Thoracic aorta (tissue), 2 donors: ENCODE measurements around the gene SPATA32. TPM values are rescaled to one million over a fixed set of nuclear protein-coding genes. Genes with fewer than 3 reads are reported as not detected.

Source experiments
- ATAC-seq: fragments of 150-250 bp; one replicate; pipeline ENCODE4 v1.8.0; 2017; ENCODE audit warnings: low read depth; ENCODE audit not compliant: insufficient number of reproducible peaks, low FRiP score
- DNase-seq: peaks from one replicate; pipeline ENCODE4 v3.0.0-alpha.2; 2020; ENCODE audit warnings: low spot score
- H3K27ac ChIP-seq, 2 donors: fragments of 200-600 bp; sonication (generic); 1 replicate in 1 of 2; 2 replicates in 1 of 2; pipeline ENCODE4 v1.5.1; 2016; ENCODE audit warnings: mild to moderate bottlenecking in 2 of 2, moderate library complexity in 2 of 2
- H3K27me3 ChIP-seq: fragments of 200-600 bp; sonication (generic); replicated peaks from 2 replicates; pipeline ENCODE4 v1.6.0; 2016; ENCODE audit warnings: mild to moderate bottlenecking; ENCODE audit not compliant: insufficient read depth
- H3K36me3 ChIP-seq: fragments of 200-600 bp; sonication (generic); one replicate; pipeline ENCODE4 v1.5.1; 2016
- H3K4me1 ChIP-seq, 2 donors: fragments of 200-600 bp; sonication (generic); 1 replicate in 1 of 2; 2 replicates in 1 of 2; pipeline versions ENCODE4 v1.5.1 to v1.6.0; 2016; ENCODE audit warnings: low read depth in 2 of 2, mild to moderate bottlenecking in 1 of 2; ENCODE audit not compliant: control insufficient read depth in 1 of 2
- H3K4me3 ChIP-seq: fragments of 200-600 bp; sonication (generic); 2 replicates; pipeline ENCODE4 v1.5.1; 2016; ENCODE audit warnings: mild to moderate bottlenecking
- H3K9me3 ChIP-seq: fragments of 200-600 bp; sonication (generic); 2 replicates; pipeline ENCODE4 v1.5.1; 2016
- total RNA-seq, 2 donors: library from RNA; depleted of rRNA; stranded (reverse); fragments of >200 nt; gene quantifications; one replicate each; pipeline versions ENCODE4 v1.1.0 to v1.2.3, GENCODE V29; 2016
- TF ChIP-seq, protein P1 (sequence below): fragments of 200-600 bp; sonication (generic); IDR thresholded peaks from one replicate; pipeline ENCODE4 v1.5.1; 2019; ENCODE audit warnings: antibody characterized with exemption

The SPATA32 gene
- total RNA-seq, 2 donors from 2014 or later = not detected

GRCh38 chr17:45274033-45274432 lies 12.1 kb upstream of the SPATA32 start:
- Histone ChIP-seq H3K4me3 (no peak overlapping the region), H3K27me3 (no peaks in the 10 kb centered on the region), H3K4me1 (peaks cover 12 to 18% of the 10 kb centered on the region in 2 donors), H3K36me3 (peaks cover 36% of the 10 kb centered on the region), H3K9me3 (no peaks in the 10 kb centered on the region), H3K27ac (no peak overlapping the region)
- TF ChIP-seq, protein P1, sequence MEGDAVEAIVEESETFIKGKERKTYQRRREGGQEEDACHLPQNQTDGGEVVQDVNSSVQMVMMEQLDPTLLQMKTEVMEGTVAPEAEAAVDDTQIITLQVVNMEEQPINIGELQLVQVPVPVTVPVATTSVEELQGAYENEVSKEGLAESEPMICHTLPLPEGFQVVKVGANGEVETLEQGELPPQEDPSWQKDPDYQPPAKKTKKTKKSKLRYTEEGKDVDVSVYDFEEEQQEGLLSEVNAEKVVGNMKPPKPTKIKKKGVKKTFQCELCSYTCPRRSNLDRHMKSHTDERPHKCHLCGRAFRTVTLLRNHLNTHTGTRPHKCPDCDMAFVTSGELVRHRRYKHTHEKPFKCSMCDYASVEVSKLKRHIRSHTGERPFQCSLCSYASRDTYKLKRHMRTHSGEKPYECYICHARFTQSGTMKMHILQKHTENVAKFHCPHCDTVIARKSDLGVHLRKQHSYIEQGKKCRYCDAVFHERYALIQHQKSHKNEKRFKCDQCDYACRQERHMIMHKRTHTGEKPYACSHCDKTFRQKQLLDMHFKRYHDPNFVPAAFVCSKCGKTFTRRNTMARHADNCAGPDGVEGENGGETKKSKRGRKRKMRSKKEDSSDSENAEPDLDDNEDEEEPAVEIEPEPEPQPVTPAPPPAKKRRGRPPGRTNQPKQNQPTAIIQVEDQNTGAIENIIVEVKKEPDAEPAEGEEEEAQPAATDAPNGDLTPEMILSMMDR = no peak
- no peak for DNase-seq
- ATAC-seq = no peak

DNA sequence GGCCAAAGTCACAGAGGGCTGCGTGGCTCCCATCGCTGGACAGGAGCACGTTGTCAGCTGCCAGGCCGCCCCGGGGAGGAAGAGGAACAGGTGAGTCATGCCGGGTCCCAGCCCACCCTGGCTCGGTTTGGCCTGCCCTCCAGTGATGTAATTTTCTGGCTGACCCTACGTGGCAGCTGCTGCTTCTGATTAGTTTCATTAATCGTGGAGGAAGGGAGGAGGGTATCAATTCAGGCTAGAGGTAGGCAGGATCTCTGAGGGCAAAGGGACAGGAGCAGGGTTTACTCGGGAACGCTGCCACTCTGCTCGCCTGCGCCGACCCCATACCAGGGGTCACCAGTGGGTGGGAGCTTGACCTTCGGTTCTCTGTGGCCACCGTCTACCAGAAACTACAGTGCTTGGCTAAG lies 11.7 kb upstream of the SPATA32 start:
- no peaks in the 10 kb centered on the region for H3K9me3 ChIP-seq
- ATAC-seq (no peak), DNase-seq (no peak)
- H3K4me3 ChIP-seq = no peak overlapping the region
- H3K4me1 ChIP-seq = peaks cover 12 to 14% of the 10 kb centered on the region in 2 donors
- H3K27me3 ChIP-seq = no peaks in the 10 kb centered on the region
- TF ChIP-seq, protein P1 = no peak
- peaks cover 40% of the 10 kb centered on the region for H3K36me3 ChIP-seq
- H3K27ac ChIP-seq = no peak overlapping the region

DNA sequence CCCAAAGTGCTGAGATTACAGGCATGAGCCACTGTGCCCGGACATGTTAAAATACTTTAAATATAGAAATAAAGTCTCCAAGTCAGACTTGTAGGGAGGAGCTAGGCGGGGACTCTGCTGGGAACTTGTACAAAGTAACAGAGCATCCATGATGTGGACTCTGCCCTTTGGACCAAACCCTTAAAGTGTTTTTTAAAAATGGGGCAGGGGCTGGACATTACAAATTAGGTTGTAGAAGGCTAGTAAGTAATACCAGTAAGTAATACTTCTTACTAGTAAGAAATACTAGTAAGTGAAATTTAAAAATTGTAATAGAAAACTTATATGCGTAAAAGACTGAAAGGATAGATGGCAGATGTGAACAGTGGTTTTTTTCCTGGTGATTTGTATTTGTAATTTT lies 9.7 kb upstream of the SPATA32 start:
- H3K36me3 ChIP-seq = peaks cover 57% of the 10 kb centered on the region
- no peak for DNase-seq
- H3K9me3 ChIP-seq = no peaks in the 10 kb centered on the region

DNA sequence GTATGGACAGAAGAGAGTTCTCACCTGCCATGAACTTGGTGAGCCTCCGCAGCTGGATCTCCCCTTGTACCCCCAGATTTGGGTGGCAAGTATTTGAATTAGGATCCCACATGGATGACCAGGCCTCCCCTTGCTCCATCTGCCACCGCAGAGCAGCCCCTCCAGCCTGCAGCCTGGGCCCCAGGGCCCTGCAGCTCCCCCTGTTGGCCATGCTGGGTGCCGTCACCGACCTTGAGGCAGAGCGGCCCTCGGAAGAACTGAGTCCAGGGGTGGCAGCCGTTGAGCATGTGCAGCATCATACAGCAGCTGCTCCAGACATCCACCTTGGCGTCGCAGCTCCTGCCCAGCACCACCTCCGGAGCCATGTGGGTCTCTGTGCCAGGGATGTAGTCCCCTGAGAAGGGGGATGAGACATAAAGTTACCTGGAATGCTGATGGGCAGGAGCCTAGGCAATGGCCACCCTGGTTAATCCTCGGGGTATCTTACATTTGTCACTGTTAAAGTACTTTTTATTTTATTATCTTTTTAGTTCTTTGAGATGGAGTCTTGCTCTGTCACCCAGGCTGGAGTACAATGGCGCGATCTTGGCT lies 9.0 kb upstream of the SPATA32 start:
- peaks cover 61% of the 10 kb centered on the region for H3K36me3 ChIP-seq
- no peaks in the 10 kb centered on the region for H3K27me3 ChIP-seq
- DNase-seq (no peak), ATAC-seq (no peak)
- H3K9me3 ChIP-seq = no peaks in the 10 kb centered on the region
- peaks cover 0 to 2% of the 10 kb centered on the region in 2 donors for H3K4me1 ChIP-seq
- H3K4me3 ChIP-seq = no peak overlapping the region
- TF ChIP-seq, protein P1 = peak; percentile 29
- no peak overlapping the region for H3K27ac ChIP-seq

More for the DNA sequence above, 9.7 kb upstream of the SPATA32 start:
- H3K27me3 ChIP-seq = no peaks in the 10 kb centered on the region
- no peak overlapping the region for H3K4me3 ChIP-seq
- H3K27ac ChIP-seq = no peak overlapping the region
- H3K4me1 ChIP-seq = no peaks in the 10 kb centered on the region
- no peak for ATAC-seq
- TF ChIP-seq, protein P1 = no peak

GRCh38 chr17:45269912-45270311 lies 8.0 kb upstream of the SPATA32 start:
- TF ChIP-seq, protein P1 = no peak
- Histone ChIP-seq H3K9me3 (no peaks in the 10 kb centered on the region), H3K36me3 (peaks cover 65% of the 10 kb centered on the region), H3K27ac (no peak overlapping the region), H3K27me3 (no peaks in the 10 kb centered on the region), H3K4me1 (peaks cover 0 to 6% of the 10 kb centered on the region in 2 donors), H3K4me3 (no peak overlapping the region)
- no peak for DNase-seq
- ATAC-seq = no peak
